HT1080 (cell line): Measurements from ENCODE around the gene ARMC8. TPM values are rescaled to one million over a fixed set of nuclear protein-coding genes. Genes with fewer than 3 reads are reported as not detected.
"Not testable (repeated sequence)": the region's sequence is repeated elsewhere in the genome, so short reads cannot be mapped to it uniquely, and the experiment has no call there.

Experiments used
- DNase-seq: peaks from one replicate; pipeline ENCODE4 v3.0.0-alpha.2; 2015; ENCODE audit warnings: low read depth
- polyA plus RNA-seq, 2 experiments: library from polyadenylated mRNA; depleted of rRNA; stranded (reverse); fragments of >200 nt; gene quantifications; 2 replicates each; pipeline ENCODE4 v1.2.3, GENCODE V29; 2015
- total RNA-seq: library from RNA; depleted of rRNA; stranded (reverse); fragments of >200 nt; shearing (Covaris generic); gene quantifications from 2 replicates; pipeline ENCODE4 v1.2.3, GENCODE V29; 2014; rRNA removed

The ARMC8 gene
- total RNA-seq: 37.5 and 41.5 TPM in 2 replicates
- 35.6 and 37.8 TPM in 2 replicates for polyA plus RNA-seq (2015; cell fraction: cytosol; rRNA removed)
- polyA plus RNA-seq (2015; cell fraction: nucleus; rRNA removed): 55.7 and 58.5 TPM in 2 replicates

- no peak for DNase-seq
Observed at GRCh38 chr3:138187296-138188012, at the start of gene ARMC8. TSS of gene ARMC8 (plus strand) at chr3:138187301. CDS start at chr3:138187555, 254 bp downstream.

- no peak for DNase-seq
Observed at GRCh38 chr3:138137861-138138260, 49.2 kb upstream of the ARMC8 start.

GRCh38 chr3:138139691-138140090 is 47.4 kb upstream of the ARMC8 start:
- no peak for DNase-seq

- DNase-seq: no peak
Observed at GRCh38 chr3:138140940-138141339, 46.2 kb upstream of the ARMC8 start.

- not testable (repeated sequence) for DNase-seq
Observed at GRCh38 chr3:138142181-138142580, 44.9 kb upstream of the ARMC8 start.

- DNase-seq: no peak
Observed at GRCh38 chr3:138148503-138148902, 38.6 kb upstream of the ARMC8 start.

GRCh38 chr3:138154534-138154933 is 32.6 kb upstream of the ARMC8 start:
- no peak for DNase-seq

- no peak for DNase-seq
Observed at GRCh38 chr3:138157743-138158142, 29.4 kb upstream of the ARMC8 start.

GRCh38 chr3:138165061-138165460 is 22.0 kb upstream of the ARMC8 start:
- DNase-seq: no peak

GRCh38 chr3:138172625-138173024 is 14.5 kb upstream of the ARMC8 start:
- DNase-seq: no peak

GRCh38 chr3:138173769-138174420 is 13.2 kb upstream of the ARMC8 start:
- DNase-seq: no peak

GRCh38 chr3:138174421-138175131 is 12.5 kb upstream of the ARMC8 start, which contains the start of gene DBR1:
TSS of gene DBR1 (minus strand) at chr3:138174921. CDS start at chr3:138174795, 126 bp downstream.
- DNase-seq: peak; percentile 80

GRCh38 chr3:138180375-138181029 is 6.6 kb upstream of the ARMC8 start:
- DNase-seq: no peak

- DNase-seq: peak; percentile 54
Observed at GRCh38 chr3:138184994-138185393, 2.1 kb upstream of the ARMC8 start.

GRCh38 chr3:138186221-138186620 is 880 bp upstream of the ARMC8 start:
- no peak for DNase-seq

- DNase-seq: peak; percentile 92
Observed at GRCh38 chr3:138186803-138187295, 252 bp upstream of the ARMC8 start.

- peak; percentile 69 for DNase-seq
Observed at GRCh38 chr3:138188013-138188730, 1.1 kb downstream of the ARMC8 start.

GRCh38 chr3:138195481-138195880 is 8.4 kb downstream of the ARMC8 start:
- no peak for DNase-seq

GRCh38 chr3:138196023-138196422 is 8.9 kb downstream of the ARMC8 start:
- no peak for DNase-seq

GRCh38 chr3:138197058-138197457 is 10.0 kb downstream of the ARMC8 start:
- peak; percentile 27 for DNase-seq
